Muscle layer of duodenum (tissue), 2 donors: ENCODE measurements around the gene DPP4.

ENCODE experiments used
- H3K27ac ChIP-seq: one replicate; pipeline ENCODE4 v1.7.0; 2013; ENCODE audit warnings: mild to moderate bottlenecking, low read length
- H3K27me3 ChIP-seq: one replicate; pipeline ENCODE4 v1.7.0; 2013; ENCODE audit warnings: low read depth, mild to moderate bottlenecking, control low read depth, low read length
- H3K36me3 ChIP-seq, 2 donors: one replicate each; pipeline ENCODE4 v1.7.0; 2013; ENCODE audit warnings: low read length in 2 of 2, control low read depth in 1 of 2, mild to moderate bottlenecking in 1 of 2; ENCODE audit not compliant: insufficient read depth in 2 of 2, control insufficient read depth in 1 of 2
- H3K4me1 ChIP-seq, 2 donors: one replicate each; pipeline ENCODE4 v1.7.0; 2013; ENCODE audit warnings: low read length in 2 of 2, mild to moderate bottlenecking in 2 of 2, control low read depth in 1 of 2, moderate library complexity in 1 of 2; ENCODE audit not compliant: insufficient read depth in 2 of 2, control insufficient read depth in 1 of 2
- H3K4me3 ChIP-seq, 2 donors: one replicate each; pipeline ENCODE4 v1.7.0; 2013; ENCODE audit warnings: low read length in 2 of 2, low read depth in 1 of 2, mild to moderate bottlenecking in 1 of 2
- H3K9me3 ChIP-seq, 2 donors: one replicate each; pipeline ENCODE4 v1.7.0; 2013; ENCODE audit warnings: low read length in 2 of 2, control low read depth in 1 of 2, mild to moderate bottlenecking in 1 of 2; ENCODE audit not compliant: control insufficient read depth in 1 of 2
- donor health status: healthy.

DPP4 gene

DNA sequence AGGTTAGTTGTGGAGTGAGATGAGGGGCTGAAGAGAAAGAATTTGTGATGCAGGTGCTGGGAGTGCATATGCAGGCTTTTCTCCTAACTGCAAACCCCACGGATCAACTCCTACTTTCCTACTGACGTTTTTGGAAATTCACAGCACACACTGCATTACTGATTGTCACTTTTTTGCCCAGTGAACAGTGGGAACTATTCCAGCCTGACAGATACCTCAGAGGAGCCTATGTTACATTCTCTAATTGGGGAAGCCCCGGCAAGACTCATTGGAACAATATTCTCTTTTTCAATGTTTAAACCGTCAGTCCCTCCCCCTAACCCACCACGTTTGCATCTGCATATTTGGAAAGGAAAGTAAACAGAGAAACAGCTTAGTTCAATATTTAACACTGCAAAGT, 126.2 kb downstream of the DPP4 start:
- no peaks in the 10 kb centered on the region for H3K27me3 ChIP-seq
- H3K9me3 ChIP-seq, result no peaks in the 10 kb centered on the region

DNA sequence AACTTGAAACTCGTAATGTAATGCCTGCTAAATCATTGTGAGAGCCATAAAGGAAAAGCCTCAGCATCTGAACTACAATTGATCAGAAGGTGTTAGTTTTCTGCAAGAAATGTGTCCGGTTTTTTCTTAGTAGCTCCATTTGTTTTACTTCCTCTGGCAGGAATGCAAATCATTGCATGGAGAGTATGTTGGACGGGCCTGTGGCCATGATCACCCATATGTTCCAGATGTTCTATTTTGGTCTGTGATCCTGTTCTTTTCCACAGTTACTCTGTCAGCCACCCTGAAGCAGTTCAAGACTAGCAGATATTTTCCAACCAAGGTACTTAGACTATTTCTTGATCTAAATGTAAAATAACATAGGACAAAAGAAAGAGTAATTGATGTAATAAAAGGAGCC, 126.6 kb downstream of the DPP4 start:
- no peak overlapping the region for H3K27ac ChIP-seq
- H3K27me3 ChIP-seq, result no peaks in the 10 kb centered on the region
- H3K4me1 ChIP-seq, result no peaks in the 10 kb centered on the region
- no peak overlapping the region for H3K4me3 ChIP-seq
- H3K9me3 ChIP-seq, result no peaks in the 10 kb centered on the region
- H3K36me3 ChIP-seq, result no peaks in the 10 kb centered on the region

More for the DNA sequence above, 126.2 kb downstream of the DPP4 start:
- Histone ChIP-seq H3K36me3 (no peaks in the 10 kb centered on the region), H3K27ac (no peak overlapping the region), H3K4me3 (no peak overlapping the region), H3K4me1 (no peaks in the 10 kb centered on the region)

GRCh38 chr2:161946489-161947107, 127.4 kb downstream of the DPP4 start:
- Histone ChIP-seq H3K27me3 (no peaks in the 10 kb centered on the region), H3K36me3 (no peaks in the 10 kb centered on the region)

GRCh38 chr2:161943011-161943410, 131.0 kb downstream of the DPP4 start:
- Histone ChIP-seq H3K4me3 (no peak overlapping the region), H3K4me1 (no peaks in the 10 kb centered on the region), H3K27me3 (no peaks in the 10 kb centered on the region), H3K9me3 (no peaks in the 10 kb centered on the region), H3K36me3 (no peaks in the 10 kb centered on the region), H3K27ac (no peak overlapping the region)

More at GRCh38 chr2:161946489-161947107, 127.4 kb downstream of the DPP4 start:
- H3K27ac ChIP-seq, result no peak overlapping the region
- no peaks in the 10 kb centered on the region for H3K4me1 ChIP-seq
- no peaks in the 10 kb centered on the region for H3K9me3 ChIP-seq
- no peak overlapping the region for H3K4me3 ChIP-seq
